Spleen (tissue), 11 donors: ENCODE measurements around the gene SP100. TPM values are rescaled to one million over a fixed set of nuclear protein-coding genes. Genes with fewer than 3 reads are reported as not detected.

Source experiments
- DNase-seq: peaks from one replicate; pipeline ENCODE4 v3.0.0-alpha.2; 2020
- H3K27ac ChIP-seq, 8 donors: fragments of 200-600 bp; sonication (generic) in 7 of 8; 1 replicate in 4 of 8; 2 replicates in 4 of 8; pipeline versions ENCODE4 v1.5.0 to v1.8.0; 2016 to 2021; ENCODE audit warnings: inconsistent platforms in 4 of 8, mild to moderate bottlenecking in 4 of 8, moderate library complexity in 1 of 8
- H3K27me3 ChIP-seq, 7 donors: fragments of 200-600 bp; sonication (generic) in 6 of 7; replicated peaks in 1 of 7; 1 replicate in 4 of 7; 2 replicates in 3 of 7; pipeline versions ENCODE4 v1.5.0 to v1.8.0; 2016 to 2021; ENCODE audit warnings: inconsistent platforms in 3 of 7, mild to moderate bottlenecking in 1 of 7
- H3K36me3 ChIP-seq, 6 donors: fragments of 200-600 bp; sonication (generic) in 5 of 6; 1 replicate in 4 of 6; 2 replicates in 2 of 6; pipeline versions ENCODE4 v1.5.0 to v1.8.0; 2016 to 2021; ENCODE audit warnings: inconsistent platforms in 2 of 6
- H3K4me1 ChIP-seq, 6 donors: fragments of 200-600 bp; sonication (generic) in 5 of 6; 1 replicate in 3 of 6; 2 replicates in 3 of 6; pipeline versions ENCODE4 v1.5.0 to v1.8.0; 2016 to 2021; ENCODE audit warnings: inconsistent platforms in 3 of 6
- H3K4me3 ChIP-seq, 8 donors: fragments of 200-600 bp; sonication (generic) in 7 of 8; 1 replicate in 4 of 8; 2 replicates in 4 of 8; pipeline versions ENCODE4 v1.5.0 to v1.8.0; 2016 to 2021; ENCODE audit warnings: inconsistent platforms in 4 of 8, mild to moderate bottlenecking in 4 of 8, moderate library complexity in 2 of 8
- H3K9me3 ChIP-seq, 8 donors: fragments of 200-600 bp; sonication (generic) in 7 of 8; 1 replicate in 4 of 8; 2 replicates in 4 of 8; pipeline versions ENCODE4 v1.5.0 to v1.8.0; 2016 to 2021; ENCODE audit warnings: inconsistent platforms in 4 of 8
- POLR2A ChIP-seq, 3 donors: fragments of 450-650 bp; IDR thresholded peaks; one replicate each; pipeline ENCODE4 v1.5.1; 2017; ENCODE audit warnings: antibody characterized with exemption in 3 of 3, mild to moderate bottlenecking in 1 of 3
- POLR2AphosphoS5 ChIP-seq, 3 donors: sonication (generic); formaldehyde crosslinking; IDR thresholded peaks; one replicate each; pipeline ENCODE4 v1.5.1; 2017; ENCODE audit warnings: antibody characterized with exemption in 3 of 3
- WGBS, 5 donors: extraction: QIAGEN DNeasy Blood & Tissue Kit in 3 of 5; methylation state at CpG; one replicate each; pipeline versions ENCODE4 v1.1.5 to v1.1.7; 2013 to 2018; 5-methylcytosine and 5-hydroxymethylcytosine counted together
- intact Hi-C: fragments of 100-400 bp; cut with DNase I; formaldehyde crosslinking; loops from one replicate; pipeline ENCODE4 v1.15.0; 2023; ENCODE audit warnings: low total_unique reads
- polyA plus RNA-seq, 3 donors: library from polyadenylated mRNA; stranded (reverse); fragments of 200-250 nt; gene quantifications; one replicate each; pipeline ENCODE4 v1.2.1, GENCODE V29; 2013
- total RNA-seq, 7 donors: library from RNA; depleted of rRNA in 3 of 7; stranded (reverse); fragments of >200 nt in 3 of 7; fragmentation: NEBNext Ultra II Directional in 4 of 7; extraction: Animal tissue kit (Norgen Biotek cat#: 25700) in 4 of 7; gene quantifications; one replicate each; pipeline versions ENCODE4 v1.1.0 to v1.2.1, GENCODE V29; 2016 to 2021
- TF ChIP-seq, protein P1 (sequence below), 11 experiments: fragments of 200-600 bp in 7 of 11; fragments of 450-650 bp in 4 of 11; sonication (generic) in 4 of 11; IDR thresholded peaks in 8 of 11; conservative IDR thresholded peaks in 3 of 11; 1 replicate in 7 of 11; 2 replicates in 4 of 11; pipeline versions ENCODE4 v1.4.0 to v1.8.0; 2016 to 2021; ENCODE audit warnings: antibody characterized with exemption in 11 of 11, inconsistent platforms in 4 of 11, mild to moderate bottlenecking in 1 of 11
- donor health status: healthy with polysubstance abuse.
- donor health status: DM: no; HTN: no; CAD: no; lungs with moderate emphysema.
- donor health status: DM: no; HTN: no; CAD: no.
- donor health status: Bipolar disorder and iron deficiency.
- donor health status: healthy.
- donor health status: DM: no; HTN: no; CAD: no.
- donor health status: DM: yes; HTN: yes; CAD: no.

The SP100 gene
- total and polyA plus RNA-seq, 10 donors, result 97.5 to 327 (median 260) TPM

DNA sequence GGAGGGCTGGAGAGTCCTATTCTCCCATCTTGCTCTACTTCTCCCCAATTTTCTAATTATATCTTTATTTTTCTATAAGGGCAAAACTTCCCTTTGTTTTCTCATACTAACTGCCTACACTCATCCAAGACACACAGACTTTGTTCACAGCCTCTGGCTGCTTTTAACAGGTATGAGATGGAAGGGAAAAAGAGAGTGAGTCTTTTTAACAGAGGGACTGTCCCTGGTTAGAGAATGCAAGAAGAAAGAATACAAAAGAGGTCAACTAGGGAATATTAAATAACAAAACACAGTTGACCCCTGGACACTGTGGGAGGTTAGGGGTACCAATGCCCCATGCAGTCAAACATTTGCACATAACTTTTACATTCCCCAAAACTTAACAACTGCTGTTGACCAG, 41.8 kb downstream of the SP100 start:
- TF ChIP-seq POLR2AphosphoS5 (IDR thresholded peaks at IDR 0.05) (no peak), POLR2A (IDR thresholded peaks at IDR 0.05) (no peak)
- TF ChIP-seq, protein P1, sequence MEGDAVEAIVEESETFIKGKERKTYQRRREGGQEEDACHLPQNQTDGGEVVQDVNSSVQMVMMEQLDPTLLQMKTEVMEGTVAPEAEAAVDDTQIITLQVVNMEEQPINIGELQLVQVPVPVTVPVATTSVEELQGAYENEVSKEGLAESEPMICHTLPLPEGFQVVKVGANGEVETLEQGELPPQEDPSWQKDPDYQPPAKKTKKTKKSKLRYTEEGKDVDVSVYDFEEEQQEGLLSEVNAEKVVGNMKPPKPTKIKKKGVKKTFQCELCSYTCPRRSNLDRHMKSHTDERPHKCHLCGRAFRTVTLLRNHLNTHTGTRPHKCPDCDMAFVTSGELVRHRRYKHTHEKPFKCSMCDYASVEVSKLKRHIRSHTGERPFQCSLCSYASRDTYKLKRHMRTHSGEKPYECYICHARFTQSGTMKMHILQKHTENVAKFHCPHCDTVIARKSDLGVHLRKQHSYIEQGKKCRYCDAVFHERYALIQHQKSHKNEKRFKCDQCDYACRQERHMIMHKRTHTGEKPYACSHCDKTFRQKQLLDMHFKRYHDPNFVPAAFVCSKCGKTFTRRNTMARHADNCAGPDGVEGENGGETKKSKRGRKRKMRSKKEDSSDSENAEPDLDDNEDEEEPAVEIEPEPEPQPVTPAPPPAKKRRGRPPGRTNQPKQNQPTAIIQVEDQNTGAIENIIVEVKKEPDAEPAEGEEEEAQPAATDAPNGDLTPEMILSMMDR (IDR thresholded peaks at IDR 0.05 in 8 of 11, conservative IDR thresholded peaks at IDR 0.05 in 3 of 11), result no peak
- DNase-seq, result no peak
- Histone ChIP-seq H3K27ac (peak overlapping the region; percentile 6 to 93 (median 85)), H3K4me1 (peaks cover 10 to 66% (median 36%) of the 10 kb centered on the region in 6 donors), H3K4me3 (peak overlapping the region in 1 of 8 donors; percentile 23), H3K36me3 (peaks cover 6 to 97% (median 74%) of the 10 kb centered on the region in 6 donors), H3K27me3 (no peaks in the 10 kb centered on the region), H3K9me3 (peaks cover 0 to 29% (median 15%) of the 10 kb centered on the region in 8 donors)
- intact Hi-C loops, result no loop called here

DNA sequence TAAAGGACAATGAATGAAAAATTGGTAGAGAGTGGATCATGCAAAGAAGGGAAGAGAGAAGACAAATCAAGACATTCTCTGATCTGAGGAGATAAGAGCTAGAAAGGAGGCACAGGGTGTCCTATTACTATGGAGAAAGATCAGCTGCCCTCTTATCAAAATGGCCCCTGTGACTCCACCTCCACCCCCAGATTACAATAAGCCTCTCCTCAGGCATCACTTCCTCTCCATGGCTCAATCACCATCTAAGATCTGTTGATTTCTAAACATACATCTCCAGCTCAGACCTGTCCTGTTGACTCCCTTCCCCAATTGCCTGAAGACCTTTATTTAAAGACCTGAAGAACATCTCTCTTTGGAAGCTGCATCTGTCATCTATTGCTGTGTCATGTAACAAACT, 43.2 kb downstream of the SP100 start:
- peak overlapping the region in 6 of 8 donors; percentile 49 to 93 (median 88) for H3K27ac ChIP-seq

DNA sequence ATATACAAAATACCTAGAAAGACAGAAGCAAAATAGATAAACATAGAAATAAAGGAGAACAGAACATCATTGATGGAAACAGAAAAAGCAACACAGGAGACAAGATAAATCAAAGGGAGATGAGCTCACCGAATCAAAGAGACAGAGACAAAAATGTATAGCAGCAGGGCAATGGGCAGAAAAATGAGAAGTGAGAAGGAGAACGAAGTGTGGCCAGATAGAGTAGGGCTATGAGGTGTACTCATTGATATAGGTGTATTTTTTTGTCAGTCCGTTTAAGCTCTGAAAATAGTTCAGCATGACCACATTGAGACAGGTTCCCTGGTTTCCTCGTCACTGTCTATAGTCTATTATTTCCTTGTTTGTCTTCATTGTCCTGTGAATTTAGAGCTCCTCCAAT, 55.1 kb downstream of the SP100 start:
- 60 to 81% (median 68%) methylated on average over 4 of the region's 4 CpGs for WGBS, 5 donors
- TF ChIP-seq, protein P1 (IDR thresholded peaks at IDR 0.05 in 8 of 11, conservative IDR thresholded peaks at IDR 0.05 in 3 of 11), result no peak
- peak in 1 of 3 donors; percentile 17 for TF ChIP-seq POLR2AphosphoS5 (IDR thresholded peaks at IDR 0.05)
- TF ChIP-seq POLR2A (IDR thresholded peaks at IDR 0.05), result no peak
- Histone ChIP-seq H3K27ac (peak overlapping the region in 5 of 8 donors; percentile 52 to 85 (median 76)), H3K27me3 (no peaks in the 10 kb centered on the region), H3K4me1 (peaks cover 9 to 44% (median 16%) of the 10 kb centered on the region in 6 donors), H3K4me3 (no peak overlapping the region), H3K9me3 (peaks cover 0 to 25% (median 13%) of the 10 kb centered on the region in 8 donors), H3K36me3 (peaks cover 3 to 96% (median 66%) of the 10 kb centered on the region in 6 donors)
- no peak for DNase-seq
- intact Hi-C loops, result loop anchor here (10.0 kb wide), 1 partner anchor 46 kb away; no protein-coding TSS in a partner anchor

More for the DNA sequence above, 43.2 kb downstream of the SP100 start:
- TF ChIP-seq POLR2AphosphoS5 (IDR thresholded peaks at IDR 0.05) (no peak), POLR2A (IDR thresholded peaks at IDR 0.05) (no peak)
- TF ChIP-seq, protein P1 (IDR thresholded peaks at IDR 0.05 in 8 of 11, conservative IDR thresholded peaks at IDR 0.05 in 3 of 11), result no peak
- H3K4me3 ChIP-seq, result no peak overlapping the region
- H3K36me3 ChIP-seq, result peaks cover 6 to 97% (median 80%) of the 10 kb centered on the region in 6 donors
- H3K27me3 ChIP-seq, result no peaks in the 10 kb centered on the region
- peaks cover 10 to 55% (median 35%) of the 10 kb centered on the region in 6 donors for H3K4me1 ChIP-seq
- H3K9me3 ChIP-seq, result peaks cover 0 to 22% (median 9%) of the 10 kb centered on the region in 8 donors
- DNase-seq, result no peak
- intact Hi-C loops, result no loop called here

DNA sequence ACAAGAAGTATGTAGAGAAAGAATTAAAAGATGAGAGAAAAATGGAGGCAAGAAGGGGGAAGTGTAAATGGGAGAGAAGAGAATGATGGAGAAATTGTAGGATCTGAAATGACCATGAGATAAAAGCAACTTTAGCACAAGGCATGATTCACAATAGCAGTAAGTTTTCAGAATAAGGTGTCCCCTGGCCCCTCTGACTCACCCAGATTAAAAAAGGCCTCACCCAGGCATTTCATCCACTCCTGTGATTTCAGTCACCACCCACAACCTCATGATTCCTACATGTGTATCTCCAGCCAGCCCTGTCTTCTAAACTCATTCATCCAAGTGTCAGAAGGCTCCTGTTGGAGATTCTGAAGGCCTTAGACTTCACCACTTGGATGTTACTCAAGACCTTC, 56.6 kb downstream of the SP100 start:
- H3K27ac ChIP-seq, result peak overlapping the region; percentile 23 to 85 (median 71)
- TF ChIP-seq, protein P1 (IDR thresholded peaks at IDR 0.05 in 8 of 11, conservative IDR thresholded peaks at IDR 0.05 in 3 of 11), result no peak
- peak in 1 of 3 donors; percentile 26 for TF ChIP-seq POLR2AphosphoS5 (IDR thresholded peaks at IDR 0.05)
- no peak for TF ChIP-seq POLR2A (IDR thresholded peaks at IDR 0.05)
- no peak for DNase-seq
- no peak overlapping the region for H3K4me3 ChIP-seq
- intact Hi-C loops, result loop anchor here (10.0 kb wide), 1 partner anchor 48 kb away; no protein-coding TSS in a partner anchor
- H3K36me3 ChIP-seq, result peaks cover 0 to 96% (median 64%) of the 10 kb centered on the region in 6 donors
- H3K27me3 ChIP-seq, result no peaks in the 10 kb centered on the region
- H3K9me3 ChIP-seq, result peaks cover 0 to 26% (median 13%) of the 10 kb centered on the region in 8 donors
- peaks cover 9 to 44% (median 16%) of the 10 kb centered on the region in 6 donors for H3K4me1 ChIP-seq
